IMR-90 (cell line): Measurements from ENCODE around the gene NUP210L. TPM values are rescaled to one million over a fixed set of nuclear protein-coding genes. Genes with fewer than 3 reads are reported as not detected.

Experiments used
- ATAC-seq: fragments of 200-7000 bp; cut with Tn5 transposase; 2 replicates; pipeline ENCODE4 v1.9.1; 2020; ENCODE audit warnings: low read depth, mild to moderate bottlenecking, moderate library complexity
- BruUV-seq: library from RNA; stranded (reverse); fragments of 400-500 nt; replicated peaks from 2 replicates; lab custom pipeline; 2021; lab: Mats Ljungman, UMichigan
- CTCF ChIA-PET: fragments of 300-600 bp; formaldehyde crosslinking; extraction: SDS; loops from one replicate; lab custom pipeline; 2021; ENCODE audit warnings: antibody characterized with exemption; lab: Yijun Ruan, JAX
- POLR2A ChIA-PET: fragments of 300-600 bp; sonication (Branson Sonifier 250); formaldehyde crosslinking; loops from one replicate; lab custom pipeline; 2022; ENCODE audit warnings: antibody characterized with exemption; ENCODE audit not compliant: unreplicated experiment; lab: Charles Lee
- DNase-seq: peaks from one replicate; pipeline ENCODE4 v3.0.0; 2013
- H2AFZ ChIP-seq: replicated peaks from 2 replicates; pipeline ENCODE3; 2013; ENCODE audit warnings: low read length, mild to moderate bottlenecking; ENCODE audit not compliant: poor library complexity
- H2AK5ac ChIP-seq: 2 replicates; pipeline ENCODE4 v1.6.1; 2013; ENCODE audit warnings: low read depth, low read length, inconsistent platforms
- H2AK9ac ChIP-seq: replicated peaks from 2 replicates; pipeline ENCODE3; 2013; ENCODE audit warnings: mild to moderate bottlenecking, low read depth, low read length, moderate library complexity; ENCODE audit not compliant: poor library complexity
- H2BK120ac ChIP-seq: 2 replicates; pipeline ENCODE4 v1.6.1; 2013; ENCODE audit warnings: low read depth, low read length, inconsistent platforms
- H2BK15ac ChIP-seq: 3 replicates; pipeline ENCODE4 v1.6.1; 2013; ENCODE audit warnings: low read depth, low read length, inconsistent platforms
- H2BK20ac ChIP-seq: 2 replicates; pipeline ENCODE4 v1.6.1; 2013; ENCODE audit warnings: low read depth, mild to moderate bottlenecking, inconsistent platforms, low read length, moderate library complexity
- H2BK5ac ChIP-seq: 2 replicates; pipeline ENCODE4 v1.6.1; 2013; ENCODE audit warnings: mild to moderate bottlenecking, low read depth, low read length, inconsistent platforms; ENCODE audit not compliant: poor library complexity, severe bottlenecking
- H3K14ac ChIP-seq: replicated peaks from 2 replicates; pipeline ENCODE4 v1.6.1; 2013; ENCODE audit warnings: low read depth, low read length, inconsistent platforms
- H3K18ac ChIP-seq: 2 replicates; pipeline ENCODE4 v1.6.1; 2013; ENCODE audit warnings: low read depth, low read length, control low read depth
- H3K23ac ChIP-seq: 2 replicates; pipeline ENCODE4 v1.6.1; 2013; ENCODE audit warnings: low read depth, low read length, inconsistent platforms
- H3K27ac ChIP-seq: 2 replicates; pipeline ENCODE4 v1.5.1; 2013; ENCODE audit warnings: mild to moderate bottlenecking, control low read depth, low read length; ENCODE audit not compliant: insufficient read depth
- H3K27me3 ChIP-seq: 2 replicates; pipeline ENCODE4 v1.6.1; 2013; ENCODE audit warnings: low read length; ENCODE audit not compliant: control insufficient read depth, insufficient read depth
- H3K36me3 ChIP-seq: 2 replicates; pipeline ENCODE4 v1.6.1; 2013; ENCODE audit warnings: low read length, mixed read lengths; ENCODE audit not compliant: control insufficient read depth, insufficient read depth
- H3K4ac ChIP-seq: 2 replicates; pipeline ENCODE4 v1.6.1; 2013; ENCODE audit warnings: low read depth, low read length, inconsistent platforms
- H3K4me1 ChIP-seq: 2 replicates; pipeline ENCODE4 v1.6.1; 2013; ENCODE audit warnings: low read length, mixed read lengths; ENCODE audit not compliant: control insufficient read depth, insufficient read depth
- H3K4me2 ChIP-seq: 2 replicates; pipeline ENCODE4 v1.6.1; 2013; ENCODE audit warnings: low read depth, mild to moderate bottlenecking, control low read depth, low read length, moderate library complexity
- H3K4me3 ChIP-seq: 2 replicates; pipeline ENCODE4 v1.5.1; 2013; ENCODE audit warnings: low read depth, mild to moderate bottlenecking, control low read depth, low read length, moderate library complexity; ENCODE audit not compliant: insufficient read depth
- H3K56ac ChIP-seq: 2 replicates; pipeline ENCODE4 v1.6.1; 2013; ENCODE audit warnings: low read length, inconsistent platforms; ENCODE audit not compliant: insufficient read depth; ENCODE audit errors: extremely low read depth
- H3K79me1 ChIP-seq, 2 experiments: 2 replicates each; pipeline ENCODE4 v1.6.1; 2013; ENCODE audit warnings: low read length in 2 of 2, inconsistent platforms in 1 of 2, low read depth in 1 of 2
- H3K9ac ChIP-seq: 2 replicates; pipeline ENCODE4 v1.6.1; 2013; ENCODE audit warnings: low read depth, low read length, control low read depth
- H3K9me1 ChIP-seq: 2 replicates; pipeline ENCODE4 v1.6.1; 2013; ENCODE audit warnings: low read length, inconsistent platforms; ENCODE audit not compliant: insufficient read depth
- H3K9me3 ChIP-seq: 2 replicates; pipeline ENCODE4 v1.6.1; 2013; ENCODE audit warnings: low read length; ENCODE audit not compliant: control insufficient read depth, insufficient read depth
- H4K20me1 ChIP-seq: 2 replicates; pipeline ENCODE4 v1.6.1; 2013; ENCODE audit warnings: low read length, inconsistent platforms; ENCODE audit not compliant: insufficient read depth
- H4K5ac ChIP-seq: 2 replicates; pipeline ENCODE4 v1.6.1; 2013; ENCODE audit warnings: mild to moderate bottlenecking, low read depth, low read length, control low read depth
- H4K8ac ChIP-seq, 2 experiments: 2 replicates each; pipeline ENCODE4 v1.6.1; 2013; ENCODE audit warnings: low read depth in 2 of 2, low read length in 2 of 2, control low read depth in 1 of 2, inconsistent platforms in 1 of 2
- H4K91ac ChIP-seq: 2 replicates; pipeline ENCODE4 v1.6.1; 2013; ENCODE audit warnings: low read depth, low read length, inconsistent platforms; ENCODE audit not compliant: insufficient read depth
- CEBPB ChIP-seq: IDR thresholded peaks from 2 replicates; pipeline ENCODE4 v1.6.1; 2012; ENCODE audit warnings: low read depth, low read length, improper control_type of control experiment
- CHD1 ChIP-seq: IDR thresholded peaks from 2 replicates; pipeline ENCODE4 v1.6.1; 2012; ENCODE audit warnings: low read depth, low read length, improper control_type of control experiment
- FOS ChIP-seq: fragments of 150-350 bp; IDR thresholded peaks from 2 replicates; pipeline ENCODE4 v1.6.1; 2016; ENCODE audit warnings: low read depth, low read length
- MAFK ChIP-seq: IDR thresholded peaks from 2 replicates; pipeline ENCODE4 v1.6.1; 2012; ENCODE audit warnings: low read depth, low read length, improper control_type of control experiment
- MAZ ChIP-seq: IDR thresholded peaks from 2 replicates; pipeline ENCODE4 v1.6.1; 2012; ENCODE audit warnings: low read depth, mild to moderate bottlenecking, low read length, improper control_type of control experiment, moderate library complexity, borderline replicate concordance
- MXI1 ChIP-seq: IDR thresholded peaks from 2 replicates; pipeline ENCODE4 v1.6.1; 2012; ENCODE audit warnings: low read depth, mild to moderate bottlenecking, low read length, moderate library complexity, borderline replicate concordance
- NFE2L2 ChIP-seq: fragments of 150-350 bp; IDR thresholded peaks from 2 replicates; pipeline ENCODE4 v1.6.1; 2016; ENCODE audit warnings: low read depth, mild to moderate bottlenecking, low read length
- POLR2A ChIP-seq: IDR thresholded peaks from 2 replicates; pipeline ENCODE4 v1.6.1; 2012; ENCODE audit warnings: mild to moderate bottlenecking, low read depth, low read length
- RAD21 ChIP-seq: IDR thresholded peaks from 2 replicates; pipeline ENCODE4 v1.6.1; 2012; ENCODE audit warnings: low read length, improper control_type of control experiment
- RCOR1 ChIP-seq: IDR thresholded peaks from 2 replicates; pipeline ENCODE4 v1.6.1; 2012; ENCODE audit warnings: mild to moderate bottlenecking, low read length, improper control_type of control experiment; ENCODE audit not compliant: insufficient replicate concordance
- SMC3 ChIP-seq: fragments of 150-350 bp; IDR thresholded peaks from 2 replicates; pipeline ENCODE4 v1.6.1; 2016; ENCODE audit warnings: low read depth, mild to moderate bottlenecking, antibody characterized with exemption, low read length, moderate library complexity
- WGBS, 2 experiments: methylation state at CpG; one replicate each; pipeline versions ENCODE4 v1.1.5 to v1.1.7; 2013; ENCODE audit warnings: missing lambda C conversion rate in 2 of 2; ENCODE audit not compliant: insufficient read length in 1 of 2; ENCODE audit errors: extremely low coverage in 2 of 2; 5-methylcytosine and 5-hydroxymethylcytosine counted together
- dilution Hi-C: fragments of 300-500 bp; cut with HindIII; formaldehyde crosslinking; loops from one replicate; pipeline ENCODE4 v1.14.3; 2018; ENCODE audit warnings: low sequenced_read_pairs; ENCODE audit not compliant: unreplicated experiment
- in situ Hi-C: fragments of 300-500 bp; cut with MboI; formaldehyde crosslinking; loops from 3 replicates; pipeline ENCODE4 v1.14.3; 2019; ENCODE audit warnings: low sequenced_read_pairs, inconsistent platforms, mixed read lengths
- intact Hi-C: fragments of 100-400 bp; cut with micrococcal nuclease; formaldehyde crosslinking; loops from 2 replicates; pipeline ENCODE4 v1.10.0; 2022
- polyA plus RNA-seq, 3 experiments: library from polyadenylated mRNA; depleted of rRNA; stranded (reverse); fragments of >200 nt; gene quantifications; 2 replicates each; pipeline ENCODE4 v1.2.3, GENCODE V29; 2012; ENCODE audit warnings: low replicate concordance in 1 of 3
- total RNA-seq: library from RNA; depleted of rRNA; stranded (reverse); fragments of >200 nt; gene quantifications from 2 replicates; pipeline ENCODE4 v1.2.3, GENCODE V29; 2012
- TF ChIP-seq, protein P1 (sequence below): fragments of 150-350 bp; IDR thresholded peaks from 2 replicates; pipeline ENCODE4 v1.6.1; 2016; ENCODE audit warnings: low read depth, mild to moderate bottlenecking, low read length, moderate library complexity, borderline replicate concordance
- TF ChIP-seq, protein P2 (sequence below): conservative IDR thresholded peaks from 2 replicates; pipeline ENCODE4 v1.5.1; 2012; ENCODE audit warnings: mild to moderate bottlenecking, low read depth, low read length, improper control_type of control experiment

Gene NUP210L
- total and polyA plus RNA-seq, 2 of the 4 experiments (the other 2 are of a cell fraction), result under 0.01 to 0.02 TPM

DNA sequence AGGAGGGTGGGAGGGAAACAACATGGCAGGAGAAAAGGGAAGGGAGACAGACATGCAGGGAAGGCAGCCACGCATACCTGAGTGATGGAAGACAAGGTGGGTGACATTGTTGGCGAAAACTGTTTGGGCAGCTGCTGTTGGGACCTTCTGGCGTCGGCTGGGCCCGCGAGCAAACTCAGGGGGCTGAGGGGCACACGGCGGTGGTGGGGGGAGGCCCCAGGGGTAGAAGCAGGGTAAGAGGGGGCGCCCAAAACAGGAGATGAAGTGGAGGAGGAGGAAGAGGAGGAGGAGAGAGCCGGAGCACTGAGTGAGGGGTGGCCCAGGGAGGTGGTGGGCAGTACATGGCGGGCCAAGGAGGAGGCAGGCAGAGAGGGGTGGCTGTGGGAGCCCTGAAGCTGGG, 203.7 kb downstream of the NUP210L start:
- DNase-seq, result no peak

More for the DNA sequence above, 203.7 kb downstream of the NUP210L start:
- H3K56ac ChIP-seq, result no peak overlapping the region
- no peak overlapping the region for H3K14ac ChIP-seq
- H4K20me1 ChIP-seq, result peaks cover 31% of the 10 kb centered on the region
- H2BK5ac ChIP-seq, result no peak overlapping the region
- dilution Hi-C loops (no loop called here), intact Hi-C loops (no loop called here), in situ Hi-C loops (loop anchor here (25.0 kb wide), 1 partner anchor 414 kb away; the partner anchor contains the start of genes S100A3, S100A4, S100A5 and S100A6)
- peaks cover 24 to 53% of the 10 kb centered on the region in 2 experiments for H3K79me1 ChIP-seq
- H3K36me3 ChIP-seq, result peaks cover 53% of the 10 kb centered on the region
- ChIA-PET CTCF (interaction anchor here (0.5 kb wide), 1 partner anchor 39 kb away, joined by 3 read pairs; the partner anchor contains the start of gene RPS27), POLR2A (no interaction called here)
- H3K27me3 ChIP-seq, result no peaks in the 10 kb centered on the region
- no peak overlapping the region for H3K4ac ChIP-seq
- no peak overlapping the region for H2BK120ac ChIP-seq
- no peak overlapping the region for H4K5ac ChIP-seq
- no peaks in the 10 kb centered on the region for H3K9me3 ChIP-seq
- H2AFZ ChIP-seq, result no peak overlapping the region
- no peak overlapping the region for H3K9ac ChIP-seq
- H2AK5ac ChIP-seq, result no peak overlapping the region
- H4K91ac ChIP-seq, result no peak overlapping the region
- peaks cover 6% of the 10 kb centered on the region; the same call in 1 of the 2 replicates for H3K9me1 ChIP-seq
- no peak overlapping the region for H3K27ac ChIP-seq
- H4K8ac ChIP-seq, result no peak overlapping the region
- H3K4me1 ChIP-seq, result peaks cover 5% of the 10 kb centered on the region
- H3K4me3 ChIP-seq, result no peak overlapping the region
- H3K18ac ChIP-seq, result no peak overlapping the region
- no peak overlapping the region for H2BK20ac ChIP-seq
- H2AK9ac ChIP-seq, result no peak overlapping the region
- H2BK15ac ChIP-seq, result no peak overlapping the region
- no peak overlapping the region for H3K23ac ChIP-seq
- ATAC-seq, result no peak
- BruUV-seq, result no TSS peak
- 100% methylated on average over 8 of the region's 11 CpGs; no CpG with 5 or more reads in 1 of the 2 experiments for WGBS, 2 experiments
- TF ChIP-seq NFE2L2 (no peak), RCOR1 (no peak), CHD1 (no peak), CEBPB (no peak), FOS (no peak), POLR2A (no peak), SMC3 (no peak), MXI1 (no peak), RAD21 (no peak), MAZ (no peak), MAFK (no peak)
- TF ChIP-seq, protein P1, sequence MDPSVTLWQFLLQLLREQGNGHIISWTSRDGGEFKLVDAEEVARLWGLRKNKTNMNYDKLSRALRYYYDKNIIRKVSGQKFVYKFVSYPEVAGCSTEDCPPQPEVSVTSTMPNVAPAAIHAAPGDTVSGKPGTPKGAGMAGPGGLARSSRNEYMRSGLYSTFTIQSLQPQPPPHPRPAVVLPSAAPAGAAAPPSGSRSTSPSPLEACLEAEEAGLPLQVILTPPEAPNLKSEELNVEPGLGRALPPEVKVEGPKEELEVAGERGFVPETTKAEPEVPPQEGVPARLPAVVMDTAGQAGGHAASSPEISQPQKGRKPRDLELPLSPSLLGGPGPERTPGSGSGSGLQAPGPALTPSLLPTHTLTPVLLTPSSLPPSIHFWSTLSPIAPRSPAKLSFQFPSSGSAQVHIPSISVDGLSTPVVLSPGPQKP, result no peak
- TF ChIP-seq, protein P2, sequence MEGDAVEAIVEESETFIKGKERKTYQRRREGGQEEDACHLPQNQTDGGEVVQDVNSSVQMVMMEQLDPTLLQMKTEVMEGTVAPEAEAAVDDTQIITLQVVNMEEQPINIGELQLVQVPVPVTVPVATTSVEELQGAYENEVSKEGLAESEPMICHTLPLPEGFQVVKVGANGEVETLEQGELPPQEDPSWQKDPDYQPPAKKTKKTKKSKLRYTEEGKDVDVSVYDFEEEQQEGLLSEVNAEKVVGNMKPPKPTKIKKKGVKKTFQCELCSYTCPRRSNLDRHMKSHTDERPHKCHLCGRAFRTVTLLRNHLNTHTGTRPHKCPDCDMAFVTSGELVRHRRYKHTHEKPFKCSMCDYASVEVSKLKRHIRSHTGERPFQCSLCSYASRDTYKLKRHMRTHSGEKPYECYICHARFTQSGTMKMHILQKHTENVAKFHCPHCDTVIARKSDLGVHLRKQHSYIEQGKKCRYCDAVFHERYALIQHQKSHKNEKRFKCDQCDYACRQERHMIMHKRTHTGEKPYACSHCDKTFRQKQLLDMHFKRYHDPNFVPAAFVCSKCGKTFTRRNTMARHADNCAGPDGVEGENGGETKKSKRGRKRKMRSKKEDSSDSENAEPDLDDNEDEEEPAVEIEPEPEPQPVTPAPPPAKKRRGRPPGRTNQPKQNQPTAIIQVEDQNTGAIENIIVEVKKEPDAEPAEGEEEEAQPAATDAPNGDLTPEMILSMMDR, result no peak
- H3K4me2 ChIP-seq, result no peak overlapping the region
